NCI-H1694 treated with DMSO at 0.1 percent for 48 hours (cell line): ENCODE measurements around the gene RASGRP3.

Experiments
- DNase-seq: peaks from one replicate; lab custom pipeline; 2025; lab: John Stamatoyannopoulos, UW

The RASGRP3 gene

GRCh38 chr2:33492399-33493134, 16.1 kb downstream of the RASGRP3 start:
- DNase-seq, result no peak

GRCh38 chr2:33494155-33494779, 17.8 kb downstream of the RASGRP3 start:
- no peak for DNase-seq

- DNase-seq, result no peak
Observed at GRCh38 chr2:33494877-33495641, 18.6 kb downstream of the RASGRP3 start.

- DNase-seq, result no peak
Observed at GRCh38 chr2:33495683-33496082, 19.2 kb downstream of the RASGRP3 start.

GRCh38 chr2:33496150-33496549, 19.7 kb downstream of the RASGRP3 start:
- DNase-seq, result no peak

GRCh38 chr2:33496726-33497125, 20.3 kb downstream of the RASGRP3 start:
- no peak for DNase-seq

- no peak for DNase-seq
Observed at GRCh38 chr2:33497221-33497650, 20.8 kb downstream of the RASGRP3 start.

- DNase-seq, result no peak
Observed at GRCh38 chr2:33498291-33498956, 22.0 kb downstream of the RASGRP3 start.

GRCh38 chr2:33500177-33500576, 23.7 kb downstream of the RASGRP3 start:
- no peak for DNase-seq

GRCh38 chr2:33502025-33502424, 25.6 kb downstream of the RASGRP3 start:
- no peak for DNase-seq

- DNase-seq, result no peak
Observed at GRCh38 chr2:33503002-33503401, 26.6 kb downstream of the RASGRP3 start.

- DNase-seq, result no peak
Observed at GRCh38 chr2:33505966-33506365, 29.5 kb downstream of the RASGRP3 start.

GRCh38 chr2:33509908-33510585, 33.6 kb downstream of the RASGRP3 start:
- DNase-seq, result no peak

GRCh38 chr2:33510586-33510968, 34.1 kb downstream of the RASGRP3 start:
- DNase-seq, result no peak

- DNase-seq, result no peak
Observed at GRCh38 chr2:33511141-33511540, 34.7 kb downstream of the RASGRP3 start.

- DNase-seq, result no peak
Observed at GRCh38 chr2:33512112-33512511, 35.7 kb downstream of the RASGRP3 start.

GRCh38 chr2:33513480-33513879, 37.0 kb downstream of the RASGRP3 start:
- DNase-seq, result no peak

GRCh38 chr2:33516456-33516995, 40.1 kb downstream of the RASGRP3 start:
- DNase-seq, result no peak

- no peak for DNase-seq
Observed at GRCh38 chr2:33518200-33518599, 41.8 kb downstream of the RASGRP3 start.

GRCh38 chr2:33518929-33519328, 42.5 kb downstream of the RASGRP3 start:
- no peak for DNase-seq

GRCh38 chr2:33521791-33522281, 45.4 kb downstream of the RASGRP3 start:
- no peak for DNase-seq
